IPS-NIHi11 (cell line): ENCODE data around the gene GABRD.

ENCODE experiments used
- DNase-seq: peaks from one replicate; pipeline ENCODE4 v3.0.0; 2012; ENCODE audit warnings: mixed read lengths, low spot score

GABRD gene

DNA sequence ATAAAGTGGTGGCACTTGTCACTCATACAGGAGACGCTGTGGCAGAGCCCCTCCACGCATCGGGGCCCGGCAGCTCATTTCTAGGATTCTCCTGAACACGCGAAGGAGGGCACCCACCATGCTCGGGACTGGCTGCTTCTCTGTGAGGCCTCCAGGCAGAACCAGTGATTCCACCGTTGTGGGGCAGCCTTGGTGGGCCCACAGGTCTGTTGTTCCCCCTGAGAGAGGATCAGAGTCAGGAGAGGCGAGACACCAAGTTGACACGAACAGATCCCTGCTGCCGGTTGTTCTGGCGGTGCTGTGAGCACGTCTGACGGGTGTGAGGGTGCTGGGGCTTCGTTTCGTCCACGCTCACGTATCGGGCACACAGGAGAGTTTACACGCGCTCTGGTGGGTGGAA, 57.7 kb downstream of the GABRD start:
- DNase-seq = no peak

DNA sequence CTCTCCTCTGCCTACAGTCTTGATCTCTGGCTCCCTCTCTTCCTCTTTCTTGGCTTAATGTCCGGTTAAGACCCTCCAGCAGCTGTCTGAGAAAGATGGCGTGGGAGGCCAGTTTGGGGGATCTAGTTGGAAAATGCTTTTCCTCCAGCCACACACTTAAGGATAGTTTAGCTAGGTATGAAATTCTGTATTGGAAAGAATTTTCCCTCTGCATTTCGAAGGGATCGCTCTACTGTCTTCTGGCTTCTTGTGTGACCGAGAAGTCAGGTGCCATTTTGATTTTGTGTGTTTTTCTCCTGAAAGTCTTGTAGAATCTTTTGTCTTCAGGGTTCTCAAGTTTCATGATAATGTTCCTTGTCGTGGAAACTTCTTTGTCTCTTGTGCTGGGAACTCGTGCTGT, 59.0 kb downstream of the GABRD start:
- no peak for DNase-seq

DNA sequence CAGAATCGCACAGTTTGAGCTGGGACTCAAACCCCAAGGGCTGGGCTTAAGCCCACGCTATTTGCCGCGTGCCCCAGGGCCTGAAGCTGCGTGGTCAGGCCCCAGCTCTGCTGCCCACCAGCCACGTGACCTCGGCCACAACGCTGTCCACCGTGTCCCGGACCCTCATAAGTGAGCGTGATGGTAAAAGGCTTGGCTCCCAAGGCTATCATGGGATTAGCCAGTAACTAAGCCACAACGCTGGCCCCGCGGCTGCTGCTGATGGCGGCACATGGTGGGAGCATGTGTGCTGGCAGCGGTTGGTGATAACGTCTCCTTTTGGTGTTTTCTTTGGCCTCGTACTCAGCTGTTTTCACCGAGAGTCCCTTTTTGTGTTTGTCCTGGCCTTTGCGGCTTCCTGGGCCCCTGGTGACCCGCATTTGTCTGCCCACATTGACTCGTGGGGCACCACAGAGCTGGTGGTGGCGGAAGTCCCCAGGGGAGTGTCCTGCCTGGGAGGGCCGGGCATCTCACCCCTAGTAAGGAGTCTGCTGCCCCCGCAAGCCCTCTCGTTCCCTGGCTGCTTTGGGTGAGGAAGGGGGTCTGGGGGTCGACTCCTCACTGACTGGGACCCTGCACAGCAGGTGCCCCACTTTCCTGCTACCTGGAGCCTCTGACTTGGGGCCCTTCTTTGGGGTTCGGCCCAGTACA, 60.4 kb downstream of the GABRD start:
- DNase-seq = no peak

DNA sequence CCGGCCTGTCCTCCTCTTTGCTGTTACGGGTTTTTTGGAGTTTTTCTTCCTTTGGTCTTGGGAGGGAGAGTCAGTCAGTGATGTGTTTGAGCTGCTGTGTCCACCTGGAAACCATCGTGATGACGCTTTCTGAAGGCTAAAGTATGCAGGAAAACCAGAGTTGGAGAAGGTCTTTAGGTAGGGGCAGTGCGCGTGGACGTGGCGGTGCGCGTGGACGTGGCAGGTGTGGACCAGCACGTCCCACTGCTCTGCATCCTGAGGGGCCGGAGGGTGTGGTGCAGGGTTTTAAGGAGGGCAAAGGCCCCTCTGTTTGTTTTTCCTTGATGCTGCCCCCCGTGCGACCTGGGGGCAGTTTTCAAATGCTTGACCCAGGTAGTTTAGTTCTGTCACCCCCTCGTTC, 61.0 kb downstream of the GABRD start:
- DNase-seq = no peak
